GM18505 (cell line): ENCODE results near the gene MDH2.
"Not testable (repeated sequence)": the region's sequence is repeated elsewhere in the genome, so short reads cannot be mapped to it uniquely, and the experiment has no call there.

Experiments
- ATAC-seq: cut with Tn5 transposase; IDR thresholded peaks from one replicate; pipeline ENCODE4 v1.9.1; 2021; ENCODE audit not compliant: unreplicated experiment
- POLR2A ChIP-seq: IDR thresholded peaks from 4 replicates; pipeline ENCODE4 v1.6.1; 2011; ENCODE audit warnings: borderline replicate concordance; ENCODE audit not compliant: insufficient read depth, insufficient read length; ENCODE audit errors: extremely low read depth

Gene MDH2

DNA sequence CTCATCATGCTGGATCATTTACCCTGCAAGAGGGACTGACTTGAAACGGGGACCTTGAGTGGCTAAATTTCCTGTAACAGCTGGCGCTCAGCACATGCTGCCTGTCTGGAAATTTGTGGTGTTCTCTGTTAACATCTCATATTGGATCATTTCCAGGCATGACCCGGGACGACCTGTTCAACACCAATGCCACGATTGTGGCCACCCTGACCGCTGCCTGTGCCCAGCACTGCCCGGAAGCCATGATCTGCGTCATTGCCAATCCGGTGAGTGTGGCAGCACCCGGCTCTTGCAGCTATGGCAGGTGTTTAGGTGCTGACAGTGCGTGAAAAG is 9.9 kb downstream of the MDH2 start:
- no peak for TF ChIP-seq POLR2A
- no peak for ATAC-seq

GRCh38 chr7:76058745-76059144 is 10.8 kb downstream of the MDH2 start:
- not testable (repeated sequence) for ATAC-seq

DNA sequence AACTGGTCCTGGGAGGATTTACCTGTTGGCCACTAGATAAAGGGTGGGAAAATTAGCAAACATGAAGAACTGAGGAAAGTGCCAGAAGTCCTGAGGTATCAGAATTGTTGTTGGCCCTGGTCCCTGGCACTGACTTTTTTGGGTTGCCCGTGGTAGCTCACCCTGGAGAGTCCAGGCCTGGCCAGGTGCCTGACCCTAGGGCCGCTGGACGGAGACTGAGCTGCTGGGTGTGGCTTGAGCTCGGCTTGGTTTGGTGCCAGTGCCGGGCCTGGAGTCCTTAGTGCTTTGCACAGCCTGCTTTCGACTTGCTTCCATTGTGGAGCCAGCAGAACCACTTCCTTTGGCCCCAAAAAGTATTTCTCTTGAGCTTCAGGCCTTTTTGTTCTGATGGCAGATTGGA is 12.9 kb downstream of the MDH2 start:
- no peak for TF ChIP-seq POLR2A
- no peak for ATAC-seq

- no peak for ATAC-seq
- TF ChIP-seq POLR2A, result no peak
Observed at GRCh38 chr7:76062254-76062653, 14.3 kb downstream of the MDH2 start.

DNA sequence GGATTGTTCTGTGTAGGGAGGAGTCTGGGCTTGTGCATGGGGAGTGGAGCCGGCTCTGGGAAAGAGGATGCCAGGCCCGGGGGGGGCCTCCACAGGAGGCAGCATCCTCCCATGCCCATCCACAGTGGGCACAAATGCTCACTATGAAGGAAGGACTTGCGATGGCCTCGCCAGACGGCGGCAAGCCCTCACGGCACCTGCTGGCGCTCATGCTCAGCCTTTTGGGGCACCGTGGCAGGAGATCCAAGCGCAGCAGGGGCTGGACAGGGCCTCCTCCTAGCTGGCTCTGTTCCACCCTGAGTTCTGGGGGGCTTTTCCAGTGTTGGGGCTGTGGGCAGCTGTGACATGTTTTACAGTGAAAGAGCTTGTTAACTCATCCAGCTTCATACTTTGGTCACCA is 15.2 kb downstream of the MDH2 start:
- no peak for TF ChIP-seq POLR2A
- ATAC-seq, result no peak

- ATAC-seq, result no peak
- no peak for TF ChIP-seq POLR2A
Observed at GRCh38 chr7:76063525-76063924, 15.6 kb downstream of the MDH2 start.

GRCh38 chr7:76064208-76064970 is 16.5 kb downstream of the MDH2 start:
- no peak for ATAC-seq
- TF ChIP-seq POLR2A, result no peak

DNA sequence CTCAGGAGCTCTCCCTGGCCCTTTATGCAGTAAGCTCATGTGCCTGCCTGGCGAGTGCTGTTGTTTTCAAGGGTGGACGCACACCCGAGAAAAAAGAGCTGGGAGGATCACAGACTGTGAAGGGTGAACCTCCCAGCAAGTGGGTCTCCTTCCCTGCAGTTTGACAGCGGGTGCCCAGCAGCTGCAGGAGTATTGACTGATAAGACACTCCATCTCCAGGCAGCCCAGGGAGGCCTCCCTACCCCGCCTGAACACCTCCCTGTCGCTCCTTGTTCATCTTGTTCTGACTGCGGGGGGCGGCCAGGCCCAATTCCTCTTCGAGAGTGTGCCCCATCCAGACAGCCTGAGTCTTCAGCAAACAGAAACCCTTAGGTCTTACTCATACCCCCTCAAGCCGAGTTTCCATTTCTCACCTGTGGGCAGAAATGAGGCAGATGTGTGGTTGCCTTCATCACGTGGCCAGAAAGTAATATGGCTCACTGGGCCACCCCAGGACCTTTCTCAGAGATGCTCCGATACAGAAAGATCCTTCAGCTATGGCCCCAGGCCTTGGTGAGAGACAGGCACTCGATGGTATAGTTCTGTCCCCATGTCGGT is 17.2 kb downstream of the MDH2 start:
- no peak for ATAC-seq

DNA sequence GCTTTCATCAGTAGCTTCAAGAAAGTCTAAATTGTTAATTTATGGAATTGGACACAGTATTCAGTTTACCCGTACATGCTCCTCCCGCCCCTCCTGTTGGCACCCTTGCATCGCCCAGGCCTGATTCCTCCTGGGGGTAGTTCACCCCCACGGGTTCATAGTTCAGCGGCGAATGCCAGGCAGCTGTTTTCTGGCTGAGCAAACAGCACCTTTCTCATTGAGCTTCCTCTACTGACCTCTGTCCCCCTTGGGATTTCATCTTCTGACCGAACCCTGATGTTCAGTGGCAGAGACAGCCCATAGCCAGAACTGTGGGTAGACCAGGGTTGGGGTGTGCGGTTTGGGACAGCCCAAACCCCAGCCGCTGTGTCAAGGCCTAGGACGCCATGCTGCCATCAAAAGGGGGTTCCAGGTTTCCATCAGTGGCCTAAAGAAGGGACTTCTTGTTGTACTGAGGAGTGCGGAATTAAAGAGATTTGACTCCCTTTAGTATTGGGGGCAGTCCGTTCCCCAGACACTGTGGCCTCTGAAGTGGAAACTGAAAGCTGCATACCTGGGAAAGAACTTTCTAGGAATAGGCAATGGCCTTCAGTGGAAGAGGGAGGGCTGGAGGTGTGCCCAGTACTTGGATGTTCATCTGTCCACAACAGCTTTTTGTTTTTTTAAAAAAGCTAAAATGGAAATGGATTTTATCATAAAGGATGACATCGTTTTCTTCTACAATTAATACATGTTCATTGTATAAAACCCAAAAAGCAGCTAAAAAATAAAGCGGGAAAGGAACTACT is 19.0 kb downstream of the MDH2 start:
- TF ChIP-seq POLR2A, result no peak
- ATAC-seq, result no peak

More for the DNA sequence above, 17.2 kb downstream of the MDH2 start:
- TF ChIP-seq POLR2A, result no peak

DNA sequence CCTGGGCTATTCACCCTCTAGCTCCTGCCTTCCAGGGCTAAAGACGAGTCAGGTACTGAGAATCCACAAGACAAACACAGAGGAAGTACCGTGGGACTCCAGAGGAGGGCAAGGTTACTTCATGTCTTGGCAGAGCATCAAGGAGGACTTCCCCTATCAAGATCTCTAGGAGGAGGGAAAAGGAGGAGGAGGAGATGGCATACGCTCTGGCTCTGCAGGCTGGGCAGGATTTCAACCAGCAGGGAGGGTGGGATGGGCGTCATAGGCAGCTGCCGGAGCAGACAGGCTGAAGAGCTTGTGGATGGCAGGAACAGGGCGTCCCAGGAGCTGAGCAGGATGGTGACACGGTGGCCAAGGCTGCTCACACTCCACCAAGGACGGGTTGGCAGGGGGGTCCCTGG is 21.3 kb downstream of the MDH2 start:
- TF ChIP-seq POLR2A, result no peak
- no peak for ATAC-seq

- TF ChIP-seq POLR2A, result no peak
- ATAC-seq, result no peak
Observed at GRCh38 chr7:76071316-76072242, 23.7 kb downstream of the MDH2 start.

GRCh38 chr7:76072243-76073148 is 24.6 kb downstream of the MDH2 start:
- TF ChIP-seq POLR2A, result no peak
- ATAC-seq, result no peak
